Measurements from ENCODE around the gene VMP1. TPM values are rescaled to one million over a fixed set of nuclear protein-coding genes. Genes with fewer than 3 reads are reported as not detected.
"Not testable (repeated sequence)": the region's sequence is repeated elsewhere in the genome, so short reads cannot be mapped to it uniquely, and the experiment has no call there.

VMP1 gene
- total RNA-seq, 1 donor from 2014 or later: 232 TPM

DNA sequence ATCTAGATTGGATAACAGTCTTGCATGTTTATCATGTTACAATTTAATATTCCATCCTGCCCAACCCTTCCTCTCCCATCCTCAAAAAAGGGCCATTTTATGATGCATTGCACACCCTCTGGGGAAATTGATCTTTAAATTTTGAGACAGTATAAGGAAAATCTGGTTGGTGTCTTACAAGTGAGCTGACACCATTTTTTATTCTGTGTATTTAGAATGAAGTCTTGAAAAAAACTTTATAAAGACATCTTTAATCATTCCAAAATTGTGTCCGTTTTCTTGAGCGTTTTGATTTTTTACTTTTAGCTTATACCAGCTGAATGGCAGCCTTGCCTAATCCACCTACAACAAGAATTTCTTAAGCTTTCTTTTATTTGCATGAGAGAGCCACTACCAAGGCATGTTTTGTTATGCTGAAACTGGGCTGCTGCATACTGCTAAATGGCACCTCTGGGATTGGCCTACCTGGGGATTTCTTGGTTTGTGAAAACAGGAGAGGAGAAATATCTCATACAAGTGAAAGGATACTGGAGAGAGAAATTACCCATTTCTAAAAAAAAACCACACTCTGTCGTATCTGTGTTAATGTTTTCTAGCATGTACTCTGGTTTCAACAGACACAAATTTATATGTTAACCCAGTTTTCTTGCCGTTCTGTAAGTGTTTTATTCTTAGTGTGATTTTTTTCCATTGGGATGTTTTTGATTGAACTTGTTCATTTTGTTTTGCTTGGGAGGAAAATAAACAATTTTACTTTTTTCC, 133.1 kb downstream of the VMP1 start:
- DNase-seq (ENCODE audit: low read depth): no peak
- TF ChIP-seq, protein P1, sequence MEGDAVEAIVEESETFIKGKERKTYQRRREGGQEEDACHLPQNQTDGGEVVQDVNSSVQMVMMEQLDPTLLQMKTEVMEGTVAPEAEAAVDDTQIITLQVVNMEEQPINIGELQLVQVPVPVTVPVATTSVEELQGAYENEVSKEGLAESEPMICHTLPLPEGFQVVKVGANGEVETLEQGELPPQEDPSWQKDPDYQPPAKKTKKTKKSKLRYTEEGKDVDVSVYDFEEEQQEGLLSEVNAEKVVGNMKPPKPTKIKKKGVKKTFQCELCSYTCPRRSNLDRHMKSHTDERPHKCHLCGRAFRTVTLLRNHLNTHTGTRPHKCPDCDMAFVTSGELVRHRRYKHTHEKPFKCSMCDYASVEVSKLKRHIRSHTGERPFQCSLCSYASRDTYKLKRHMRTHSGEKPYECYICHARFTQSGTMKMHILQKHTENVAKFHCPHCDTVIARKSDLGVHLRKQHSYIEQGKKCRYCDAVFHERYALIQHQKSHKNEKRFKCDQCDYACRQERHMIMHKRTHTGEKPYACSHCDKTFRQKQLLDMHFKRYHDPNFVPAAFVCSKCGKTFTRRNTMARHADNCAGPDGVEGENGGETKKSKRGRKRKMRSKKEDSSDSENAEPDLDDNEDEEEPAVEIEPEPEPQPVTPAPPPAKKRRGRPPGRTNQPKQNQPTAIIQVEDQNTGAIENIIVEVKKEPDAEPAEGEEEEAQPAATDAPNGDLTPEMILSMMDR (conservative IDR thresholded peaks at IDR 0.05; ENCODE audit: low read depth, low read length): no peak
- peak overlapping the region; percentile 77 for H3K4me3 ChIP-seq (ENCODE audit: low read depth, low read length)

DNA sequence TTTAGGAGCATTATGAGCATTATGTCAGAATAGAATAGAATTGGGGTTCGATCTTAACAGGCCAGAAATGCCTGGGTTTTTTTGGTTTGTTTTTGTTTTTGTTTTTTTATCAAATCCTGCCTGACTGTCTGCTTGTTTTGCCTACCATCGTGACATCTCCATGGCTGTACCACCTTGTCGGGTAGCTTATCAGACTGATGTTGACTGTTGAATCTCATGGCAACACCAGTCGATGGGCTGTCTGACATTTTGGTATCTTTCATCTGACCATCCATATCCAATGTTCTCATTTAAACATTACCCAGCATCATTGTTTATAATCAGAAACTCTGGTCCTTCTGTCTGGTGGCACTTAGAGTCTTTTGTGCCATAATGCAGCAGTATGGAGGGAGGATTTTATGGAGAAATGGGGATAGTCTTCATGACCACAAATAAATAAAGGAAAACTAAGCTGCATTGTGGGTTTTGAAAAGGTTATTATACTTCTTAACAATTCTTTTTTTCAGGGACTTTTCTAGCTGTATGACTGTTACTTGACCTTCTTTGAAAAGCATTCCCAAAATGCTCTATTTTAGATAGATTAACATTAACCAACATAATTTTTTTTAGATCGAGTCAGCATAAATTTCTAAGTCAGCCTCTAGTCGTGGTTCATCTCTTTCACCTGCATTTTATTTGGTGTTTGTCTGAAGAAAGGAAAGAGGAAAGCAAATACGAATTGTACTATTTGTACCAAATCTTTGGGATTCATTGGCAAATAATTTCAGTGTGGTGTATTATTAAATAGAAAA, 133.8 kb downstream of the VMP1 start:
- DNase-seq (ENCODE audit: low read depth): not testable (repeated sequence)
- peak overlapping the region; percentile 77 for H3K4me3 ChIP-seq (ENCODE audit: low read depth, low read length)

DNA sequence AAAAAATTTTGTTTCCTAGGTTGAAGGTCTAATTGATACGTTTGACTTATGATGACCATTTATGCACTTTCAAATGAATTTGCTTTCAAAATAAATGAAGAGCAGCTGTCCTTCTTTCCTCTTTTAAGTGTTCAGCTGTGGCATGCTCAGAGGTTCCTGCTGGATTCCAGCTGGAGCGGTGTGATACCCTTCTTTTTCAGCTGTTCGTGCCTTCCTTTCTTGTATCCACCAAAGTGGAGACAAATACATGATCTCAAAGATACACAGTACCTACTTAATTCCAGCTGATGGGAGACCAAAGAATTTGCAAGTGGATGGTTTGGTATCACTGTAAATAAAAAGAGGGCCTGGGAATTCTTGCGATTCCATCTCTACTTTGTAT, 134.4 kb downstream of the VMP1 start:
- H3K4me3 ChIP-seq (ENCODE audit: low read depth, low read length): peak overlapping the region; percentile 77
- DNase-seq (ENCODE audit: low read depth): not testable (repeated sequence)

DNA sequence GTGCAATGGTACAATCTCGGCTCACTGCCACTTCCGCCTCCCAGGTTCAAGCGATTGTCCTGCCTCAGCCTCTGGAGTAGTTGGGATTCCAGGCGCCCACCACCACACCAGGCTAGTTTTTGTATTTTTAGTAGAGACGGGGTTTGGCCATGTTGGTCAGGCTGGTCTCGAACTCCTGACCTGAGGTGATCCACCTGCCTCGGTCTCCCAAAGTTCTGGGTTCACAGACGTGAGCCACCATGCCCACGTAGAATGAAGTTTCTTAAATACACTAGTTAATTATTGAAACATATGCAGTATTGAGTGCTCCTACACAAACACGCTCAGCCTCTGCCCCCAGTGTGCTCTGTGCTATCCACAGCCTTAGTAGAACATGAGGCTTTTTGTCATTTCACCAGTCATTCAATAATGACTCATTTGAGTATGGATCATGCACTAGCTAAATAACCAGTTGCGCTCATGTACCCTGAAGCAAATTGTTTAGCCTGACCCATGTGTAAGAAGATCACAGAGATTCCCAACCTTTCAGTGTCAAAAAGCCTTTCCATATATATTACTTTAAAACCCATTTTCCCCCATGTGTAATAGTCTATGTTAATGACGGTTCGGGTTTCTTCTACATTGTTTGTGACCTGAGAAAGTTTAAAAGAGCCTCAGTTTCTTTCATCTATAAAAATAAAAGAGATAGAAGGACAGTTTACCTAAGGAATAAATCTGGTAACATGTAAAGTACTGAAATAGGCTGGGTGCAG, 135.6 kb downstream of the VMP1 start:
- H3K4me3 ChIP-seq (ENCODE audit: low read depth, low read length): no peak overlapping the region
- DNase-seq (ENCODE audit: low read depth): peak; percentile 99
- TF ChIP-seq, protein P1 (conservative IDR thresholded peaks at IDR 0.05; ENCODE audit: low read depth, low read length): no peak

DNA sequence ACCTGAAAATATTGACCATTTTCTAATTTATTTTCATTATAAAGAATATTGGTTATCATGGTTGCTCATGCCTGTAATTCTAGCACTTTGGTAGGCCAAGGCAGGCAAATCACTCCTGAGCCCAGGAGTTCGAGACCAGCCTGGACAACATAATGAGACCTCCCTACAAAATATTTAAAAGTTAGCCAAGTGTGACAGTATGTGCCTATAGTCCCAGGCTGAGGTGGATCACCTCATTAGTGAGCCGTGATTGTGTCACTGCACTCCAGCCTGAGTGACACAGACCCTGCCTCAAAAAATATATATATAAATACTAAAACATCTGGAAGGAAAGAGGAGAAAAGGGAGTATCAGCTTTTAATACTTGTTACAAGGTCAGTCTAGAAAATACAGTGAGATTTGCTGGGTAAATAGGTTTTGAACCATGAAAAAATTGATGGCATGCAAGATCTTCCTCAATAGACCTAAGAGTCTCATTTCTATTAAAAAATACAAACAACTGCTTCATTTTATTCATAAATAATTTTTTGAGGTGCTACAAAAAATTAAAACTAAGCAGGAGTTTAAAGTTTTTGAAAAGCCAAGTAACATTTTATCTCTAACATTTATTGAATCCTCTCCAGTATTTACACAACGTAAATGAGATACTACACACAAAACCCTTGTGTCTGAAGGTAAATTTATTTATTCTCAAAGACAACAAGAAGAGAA, 137.6 kb downstream of the VMP1 start:
- TF ChIP-seq, protein P1 (conservative IDR thresholded peaks at IDR 0.05; ENCODE audit: low read depth, low read length): no peak
- H3K4me3 ChIP-seq (ENCODE audit: low read depth, low read length): no peak overlapping the region
- no peak for DNase-seq (ENCODE audit: low read depth)

DNA sequence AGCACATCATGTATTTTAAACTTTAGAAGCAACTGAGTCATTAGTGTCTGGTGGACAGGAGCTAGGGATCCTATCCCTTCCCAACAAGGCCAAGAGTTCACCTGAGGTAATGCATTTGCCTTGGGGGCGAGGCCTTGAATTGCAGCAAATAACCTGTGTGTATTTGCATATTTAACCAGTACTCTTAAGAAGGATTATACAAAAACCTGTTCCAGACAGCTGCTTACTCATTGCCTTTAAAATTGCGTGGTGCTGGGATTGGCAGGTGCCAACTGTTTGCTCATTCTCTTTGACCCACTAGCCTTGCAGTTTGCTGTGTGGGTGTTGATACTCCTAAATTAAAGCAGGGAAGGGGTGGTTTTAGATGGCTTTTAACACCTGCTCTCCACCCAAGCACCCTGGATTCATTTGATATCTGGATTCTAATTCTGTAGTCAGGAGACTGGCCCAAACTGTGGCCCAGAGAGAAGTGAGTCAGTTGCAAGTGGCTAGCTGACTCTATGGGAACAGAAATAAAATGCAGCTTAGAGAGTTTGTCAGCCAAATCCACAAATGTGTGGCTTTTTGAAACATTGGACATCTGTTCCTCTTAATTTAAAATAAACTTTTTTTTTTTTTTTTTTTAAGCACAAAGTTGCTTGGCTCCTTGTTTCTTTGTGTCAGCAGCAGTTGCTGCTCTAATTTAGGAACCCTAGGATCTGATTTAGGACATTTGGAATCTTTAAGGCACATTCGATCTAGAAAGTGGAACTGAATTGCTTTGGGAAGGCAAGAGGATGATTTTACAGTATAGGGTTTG, 138.3 kb downstream of the VMP1 start:
- peak; percentile 92 for DNase-seq (ENCODE audit: low read depth)
- TF ChIP-seq, protein P1 (conservative IDR thresholded peaks at IDR 0.05; ENCODE audit: low read depth, low read length): no peak
- peak overlapping the region; percentile 6 for H3K4me3 ChIP-seq (ENCODE audit: low read depth, low read length)
